Measurements from ENCODE around the gene ZNF587. TPM values are rescaled to one million over a fixed set of nuclear protein-coding genes. Genes with fewer than 3 reads are reported as not detected.
"Not testable (repeated sequence)": the region's sequence is repeated elsewhere in the genome, so short reads cannot be mapped to it uniquely, and the experiment has no call there.

ZNF587 gene
- total RNA-seq, 1 experiment from 2014 or later, result 70.5 TPM

DNA sequence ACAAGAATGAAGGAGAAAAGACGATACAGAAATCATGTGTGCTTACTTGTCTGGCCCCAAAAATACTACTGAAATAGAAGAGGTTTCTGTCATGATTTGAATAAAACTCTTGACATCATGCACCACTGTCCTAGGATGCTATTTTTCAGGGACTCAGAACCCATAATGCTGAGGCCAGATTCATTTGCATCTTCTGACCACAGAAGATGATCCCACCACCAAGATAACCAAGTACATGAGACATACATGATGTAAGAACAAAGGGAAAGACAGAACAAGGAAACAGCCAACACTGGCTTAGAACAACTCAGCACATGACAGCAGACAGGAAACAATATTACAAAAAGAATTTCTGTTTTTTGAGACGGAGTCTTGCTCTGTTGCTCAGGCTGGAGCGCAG lies 37.4 kb upstream of the ZNF587 start:
- POLR2A ChIA-PET, result no interaction called here
- H3K4me3 Mint-ChIP-seq (ENCODE audit: unreplicated experiment), result peak overlapping the region; percentile 97
- peaks cover 51% of the 10 kb centered on the region for H3K4me1 Mint-ChIP-seq (ENCODE audit: low read depth, unreplicated experiment)

DNA sequence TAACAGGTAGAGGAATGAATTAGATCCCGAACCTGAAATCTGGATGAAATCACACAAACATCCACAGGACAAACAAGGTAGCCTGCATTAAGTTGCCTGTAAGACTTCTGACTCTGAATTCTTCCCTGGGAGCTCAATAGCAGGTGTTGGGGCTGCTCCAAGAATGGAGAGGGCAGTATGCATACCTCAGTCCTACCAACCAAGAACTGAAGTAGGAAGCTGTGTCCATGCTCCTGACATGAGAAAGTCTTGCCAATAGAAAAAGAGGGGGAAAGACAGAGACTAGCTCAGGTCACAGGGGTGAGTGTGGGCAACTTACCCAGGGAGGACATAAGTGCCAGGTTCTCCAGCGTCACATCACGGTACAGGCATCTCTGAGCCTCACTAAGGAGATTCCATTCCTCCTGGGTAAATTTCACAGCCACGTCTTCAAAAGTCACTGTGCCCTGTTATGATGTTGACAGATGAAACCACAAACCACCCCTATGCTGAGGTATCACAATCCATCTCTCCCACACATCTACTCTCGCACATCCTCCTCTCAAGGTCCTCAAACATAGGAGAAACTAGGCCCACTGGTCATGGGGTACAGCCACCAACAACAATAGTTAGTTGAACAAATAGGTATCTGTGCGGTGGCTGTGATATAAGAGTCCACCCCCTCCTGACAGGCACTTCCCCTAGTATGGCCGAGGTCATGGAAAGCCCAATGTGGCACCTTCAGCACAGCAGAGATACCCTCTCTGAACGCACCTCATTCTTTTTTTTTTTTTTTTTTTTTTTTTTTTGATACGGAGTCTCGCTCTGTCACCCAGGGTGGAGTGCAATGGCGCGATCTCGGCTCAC lies 36.5 kb upstream of the ZNF587 start:
- H3K27me3 ChIP-seq (replicated peaks; ENCODE audit: control insufficient read depth, insufficient read depth, low read length); POLR2A ChIA-PET; H3K9me3 Mint-ChIP-seq (ENCODE audit: unreplicated experiment); CTCF ChIA-PET; BruUV-seq (replicated peaks); DNase-seq; H3K9me3 ChIP-seq; H3K27me3 Mint-ChIP-seq (ENCODE audit: insufficient read depth, unreplicated experiment); H3K36me3 ChIP-seq (ENCODE audit: control insufficient read depth, insufficient read depth, low read length): not testable (repeated sequence)
- intact Hi-C loops (cut with micrococcal nuclease; ENCODE audit: unreplicated experiment), result loop anchor here (5.0 to 10.0 kb wide), 3 partner anchors 66 to 236 kb away; partner anchors contain the start of genes ZNF416, ZNF417 and ZNF776
- peak overlapping the region; percentile 97 for H3K4me3 Mint-ChIP-seq (ENCODE audit: unreplicated experiment)
- H3K36me3 Mint-ChIP-seq (ENCODE audit: insufficient read depth, unreplicated experiment), result peaks cover 85% of the 10 kb centered on the region
- H3K27ac Mint-ChIP-seq (ENCODE audit: unreplicated experiment), result peak overlapping the region; percentile 99
- H3K4me1 Mint-ChIP-seq (ENCODE audit: low read depth, unreplicated experiment), result peaks cover 53% of the 10 kb centered on the region
- H3K4me1 ChIP-seq, result peaks cover 55% of the 10 kb centered on the region
- H3K4me3 ChIP-seq (ENCODE audit: low read depth, low read length), result peak overlapping the region; percentile 91

More for the DNA sequence above, 37.4 kb upstream of the ZNF587 start:
- Mint-ChIP-seq H3K9me3 (ENCODE audit: unreplicated experiment) (no peaks in the 10 kb centered on the region), H3K36me3 (ENCODE audit: insufficient read depth, unreplicated experiment) (peaks cover 95% of the 10 kb centered on the region), H3K27ac (ENCODE audit: unreplicated experiment) (peak overlapping the region; percentile 99), H3K27me3 (ENCODE audit: insufficient read depth, unreplicated experiment) (no peaks in the 10 kb centered on the region)
- TF ChIP-seq, protein P1, sequence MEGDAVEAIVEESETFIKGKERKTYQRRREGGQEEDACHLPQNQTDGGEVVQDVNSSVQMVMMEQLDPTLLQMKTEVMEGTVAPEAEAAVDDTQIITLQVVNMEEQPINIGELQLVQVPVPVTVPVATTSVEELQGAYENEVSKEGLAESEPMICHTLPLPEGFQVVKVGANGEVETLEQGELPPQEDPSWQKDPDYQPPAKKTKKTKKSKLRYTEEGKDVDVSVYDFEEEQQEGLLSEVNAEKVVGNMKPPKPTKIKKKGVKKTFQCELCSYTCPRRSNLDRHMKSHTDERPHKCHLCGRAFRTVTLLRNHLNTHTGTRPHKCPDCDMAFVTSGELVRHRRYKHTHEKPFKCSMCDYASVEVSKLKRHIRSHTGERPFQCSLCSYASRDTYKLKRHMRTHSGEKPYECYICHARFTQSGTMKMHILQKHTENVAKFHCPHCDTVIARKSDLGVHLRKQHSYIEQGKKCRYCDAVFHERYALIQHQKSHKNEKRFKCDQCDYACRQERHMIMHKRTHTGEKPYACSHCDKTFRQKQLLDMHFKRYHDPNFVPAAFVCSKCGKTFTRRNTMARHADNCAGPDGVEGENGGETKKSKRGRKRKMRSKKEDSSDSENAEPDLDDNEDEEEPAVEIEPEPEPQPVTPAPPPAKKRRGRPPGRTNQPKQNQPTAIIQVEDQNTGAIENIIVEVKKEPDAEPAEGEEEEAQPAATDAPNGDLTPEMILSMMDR (IDR thresholded peaks at IDR 0.05; ENCODE audit: insufficient read depth in 1 of 2, low read depth in 1 of 2, low read length in 1 of 2, severe bottlenecking in 1 of 2, unreplicated experiment in 1 of 2), result no peak
- no peaks in the 10 kb centered on the region for H3K27me3 ChIP-seq (replicated peaks; ENCODE audit: control insufficient read depth, insufficient read depth, low read length)
- H3K4me1 ChIP-seq, result peaks cover 53% of the 10 kb centered on the region
- intact Hi-C loops (cut with micrococcal nuclease; ENCODE audit: unreplicated experiment), result loop anchor here (5.0 to 10.0 kb wide), 3 partner anchors 65 to 235 kb away; partner anchors contain the start of genes ZNF416, ZNF417 and ZNF776
- no peak for DNase-seq
- CTCF ChIA-PET, result no interaction called here
- H3K9me3 ChIP-seq, result no peaks in the 10 kb centered on the region
- no TSS peak for BruUV-seq (replicated peaks)
- no peak overlapping the region for H3K4me3 ChIP-seq (ENCODE audit: low read depth, low read length)
- H3K36me3 ChIP-seq (ENCODE audit: control insufficient read depth, insufficient read depth, low read length), result peaks cover 9% of the 10 kb centered on the region

DNA sequence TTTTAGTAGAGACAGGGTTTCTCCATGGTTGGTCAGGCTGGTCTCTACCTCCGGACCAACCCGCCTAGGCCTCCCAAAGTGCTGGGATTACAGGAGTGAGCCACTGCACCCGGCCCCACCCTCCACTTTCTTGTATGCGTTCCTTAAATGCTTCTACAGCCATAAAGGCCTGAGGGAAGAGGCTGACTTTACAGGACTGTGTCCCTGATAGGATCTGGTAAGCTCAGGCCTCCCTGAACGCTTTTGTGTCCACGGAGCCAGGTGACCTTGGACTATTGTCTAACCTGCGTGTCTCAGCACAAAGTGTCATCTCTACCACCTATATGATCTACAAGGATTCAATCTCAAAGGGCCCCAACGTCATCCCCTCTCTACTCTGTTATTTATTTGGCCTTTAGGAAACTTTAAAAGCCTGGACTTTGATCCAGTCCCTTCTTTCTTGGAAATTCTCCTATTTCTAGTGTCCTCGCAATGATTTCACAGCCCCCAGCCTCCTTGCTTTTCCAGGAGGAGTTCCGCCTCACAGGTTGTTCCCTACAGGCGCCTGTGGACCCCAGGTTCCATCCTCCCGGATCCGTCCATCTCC lies 35.6 kb upstream of the ZNF587 start:
- CTCF ChIA-PET, result no interaction called here

More for the DNA sequence above, 35.6 kb upstream of the ZNF587 start:
- Mint-ChIP-seq H3K27me3 (ENCODE audit: insufficient read depth, unreplicated experiment) (no peaks in the 10 kb centered on the region), H3K4me1 (ENCODE audit: low read depth, unreplicated experiment) (peaks cover 58% of the 10 kb centered on the region), H3K9me3 (ENCODE audit: unreplicated experiment) (no peaks in the 10 kb centered on the region), H3K4me3 (ENCODE audit: unreplicated experiment) (peak overlapping the region; percentile 97), H3K36me3 (ENCODE audit: insufficient read depth, unreplicated experiment) (peaks cover 77% of the 10 kb centered on the region), H3K27ac (ENCODE audit: unreplicated experiment) (peak overlapping the region; percentile 99)
- H3K4me1 ChIP-seq, result peaks cover 61% of the 10 kb centered on the region
- TF ChIP-seq, protein P1 (IDR thresholded peaks at IDR 0.05; ENCODE audit: insufficient read depth in 1 of 2, low read depth in 1 of 2, low read length in 1 of 2, severe bottlenecking in 1 of 2, unreplicated experiment in 1 of 2), result no peak
- peaks cover 8% of the 10 kb centered on the region for H3K36me3 ChIP-seq (ENCODE audit: control insufficient read depth, insufficient read depth, low read length)
- BruUV-seq (replicated peaks), result TSS peak; percentile 51
- no peaks in the 10 kb centered on the region for H3K9me3 ChIP-seq
- POLR2A ChIA-PET, result interaction anchor here (0.6 to 1.4 kb wide), 2 partner anchors 37 to 256 kb away, joined by 6 to 11 read pairs; no protein-coding TSS in a partner anchor
- intact Hi-C loops (cut with micrococcal nuclease; ENCODE audit: unreplicated experiment), result loop anchor here (2.0 to 10.0 kb wide), 4 partner anchors 35 to 237 kb away; partner anchors contain the start of genes ZNF416, ZNF417, ZNF587 and ZNF776
- H3K27me3 ChIP-seq (replicated peaks; ENCODE audit: control insufficient read depth, insufficient read depth, low read length), result no peaks in the 10 kb centered on the region
- H3K4me3 ChIP-seq (ENCODE audit: low read depth, low read length), result peak overlapping the region; percentile 91
- peak; percentile 76 to 85 for DNase-seq
